SW480 (cell line): ENCODE data around the gene KLK1.

Source experiments
- DNase-seq: peaks from one replicate; pipeline ENCODE4 v3.0.0-alpha.2; 2016; ENCODE audit warnings: low spot score

The KLK1 gene

DNA sequence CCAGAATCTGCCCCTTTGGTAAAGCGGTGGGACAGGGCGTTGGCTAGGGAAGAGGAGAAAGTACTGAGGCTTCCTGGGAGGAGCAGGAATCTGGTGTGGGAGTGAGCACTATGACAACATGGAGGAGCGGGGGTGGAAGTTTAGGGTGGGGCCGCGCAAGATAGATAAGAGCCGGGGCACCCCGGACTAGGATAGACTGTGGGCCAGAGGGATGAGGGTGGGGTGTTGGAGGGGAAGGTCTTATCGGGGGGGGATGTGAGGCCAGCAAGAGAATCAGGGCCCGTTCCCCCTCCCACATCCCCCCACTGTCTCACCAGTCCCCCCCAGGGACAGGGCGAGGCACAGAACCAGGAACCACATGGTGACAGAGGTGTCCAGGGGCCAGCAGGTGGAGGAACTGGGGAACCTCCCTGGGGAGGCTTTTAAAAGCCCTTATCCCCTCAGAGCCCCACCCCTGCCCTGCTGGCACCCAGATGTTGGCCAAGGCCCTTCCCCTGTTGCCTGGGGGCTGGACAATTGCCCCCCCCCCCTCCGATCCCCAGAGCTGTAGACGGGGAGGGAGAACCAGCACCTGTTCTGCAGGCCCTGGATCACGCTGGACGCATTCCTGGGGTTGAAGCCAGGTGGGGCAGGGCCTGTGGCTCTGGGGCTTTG, at the start of gene KLK1:
TSS of gene KLK1 (minus strand) at position 399 of the 654 bp plus-strand sequence. CDS start at position 360, 39 bp downstream.
- DNase-seq = peak; percentile 91

DNA sequence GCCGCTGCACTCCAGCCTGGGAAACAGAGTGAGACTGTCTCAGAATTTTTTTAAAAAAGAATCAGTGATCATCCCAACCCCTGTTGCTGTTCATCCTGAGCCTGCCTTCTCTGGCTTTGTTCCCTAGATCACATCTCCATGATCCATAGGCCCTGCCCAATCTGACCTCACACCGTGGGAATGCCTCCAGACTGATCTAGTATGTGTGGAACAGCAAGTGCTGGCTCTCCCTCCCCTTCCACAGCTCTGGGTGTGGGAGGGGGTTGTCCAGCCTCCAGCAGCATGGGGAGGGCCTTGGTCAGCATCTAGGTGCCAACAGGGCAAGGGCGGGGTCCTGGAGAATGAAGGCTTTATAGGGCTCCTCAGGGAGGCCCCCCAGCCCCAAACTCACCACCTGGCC, 49.5 kb upstream of the KLK1 start, which contains the start of gene KLK2:
TSS of gene KLK2 (plus strand) at position 384 of the 400 bp plus-strand sequence. CDS start 35 bp downstream, outside the sequence.
- DNase-seq = no peak

DNA sequence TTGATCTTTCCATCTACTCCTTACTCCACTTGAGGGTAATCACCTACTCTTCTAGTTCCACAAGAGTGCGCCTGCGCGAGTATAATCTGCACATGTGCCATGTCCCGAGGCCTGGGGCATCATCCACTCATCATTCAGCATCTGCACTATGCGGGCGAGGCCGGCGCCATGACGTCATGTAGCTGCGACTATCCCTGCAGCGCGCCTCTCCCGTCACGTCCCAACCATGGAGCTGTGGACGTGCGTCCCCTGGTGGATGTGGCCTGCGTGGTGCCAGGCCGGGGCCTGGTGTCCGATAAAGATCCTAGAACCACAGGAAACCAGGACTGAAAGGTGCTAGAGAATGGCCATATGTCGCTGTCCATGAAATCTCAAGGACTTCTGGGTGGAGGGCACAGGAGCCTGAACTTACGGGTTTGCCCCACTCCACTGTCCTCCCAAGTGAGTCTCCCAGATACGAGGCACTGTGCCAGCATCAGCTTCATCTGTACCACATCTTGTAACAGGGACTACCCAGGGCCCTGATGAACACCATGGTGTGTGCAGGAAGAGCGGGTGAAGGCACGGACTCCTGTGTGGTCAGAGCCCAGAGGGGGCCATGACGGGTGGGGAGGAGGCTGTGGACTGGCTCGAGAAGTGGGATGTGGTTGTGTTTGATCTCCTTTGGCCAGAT, 47.0 kb upstream of the KLK1 start:
- DNase-seq = no peak

DNA sequence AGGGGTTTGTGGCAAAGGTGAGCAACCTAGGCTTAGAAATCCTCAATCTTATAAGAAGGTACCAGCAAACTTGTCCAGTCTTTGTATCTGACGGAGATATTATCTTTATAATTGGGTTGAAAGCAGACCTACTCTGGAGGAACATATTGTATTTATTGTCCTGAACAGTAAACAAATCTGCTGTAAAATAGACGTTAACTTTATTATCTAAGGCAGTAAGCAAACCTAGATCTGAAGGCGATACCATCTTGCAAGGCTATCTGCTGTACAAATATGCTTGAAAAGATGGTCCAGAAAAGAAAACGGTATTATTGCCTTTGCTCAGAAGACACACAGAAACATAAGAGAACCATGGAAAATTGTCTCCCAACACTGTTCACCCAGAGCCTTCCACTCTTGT, 45.9 kb upstream of the KLK1 start:
- no peak for DNase-seq

DNA sequence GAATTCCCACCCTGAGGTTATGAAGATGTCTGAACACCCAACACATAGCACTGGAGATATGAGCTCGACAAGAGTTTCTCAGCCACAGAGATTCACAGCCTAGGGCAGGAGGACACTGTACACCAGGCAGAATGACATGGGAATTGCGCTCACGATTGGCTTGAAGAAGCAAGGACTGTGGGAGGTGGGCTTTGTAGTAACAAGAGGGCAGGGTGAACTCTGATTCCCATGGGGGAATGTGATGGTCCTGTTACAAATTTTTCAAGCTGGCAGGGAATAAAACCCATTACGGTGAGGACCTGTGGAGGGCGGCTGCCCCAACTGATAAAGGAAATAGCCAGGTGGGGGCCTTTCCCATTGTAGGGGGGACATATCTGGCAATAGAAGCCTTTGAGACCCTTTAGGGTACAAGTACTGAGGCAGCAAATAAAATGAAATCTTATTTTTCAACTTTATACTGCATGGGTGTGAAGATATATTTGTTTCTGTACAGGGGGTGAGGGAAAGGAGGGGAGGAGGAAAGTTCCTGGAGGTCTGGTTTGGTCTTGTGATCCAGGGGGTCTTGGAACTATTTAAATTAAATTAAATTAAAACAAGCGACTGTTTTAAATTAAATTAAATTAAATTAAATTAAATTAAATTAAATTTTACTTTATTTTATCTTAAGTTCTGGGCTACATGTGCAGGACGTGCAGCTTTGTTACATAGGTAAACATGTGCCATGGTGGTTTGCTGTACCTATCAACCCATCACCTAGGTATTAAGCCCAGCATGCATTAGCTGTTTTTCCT, 38.1 kb upstream of the KLK1 start:
- DNase-seq = no peak

DNA sequence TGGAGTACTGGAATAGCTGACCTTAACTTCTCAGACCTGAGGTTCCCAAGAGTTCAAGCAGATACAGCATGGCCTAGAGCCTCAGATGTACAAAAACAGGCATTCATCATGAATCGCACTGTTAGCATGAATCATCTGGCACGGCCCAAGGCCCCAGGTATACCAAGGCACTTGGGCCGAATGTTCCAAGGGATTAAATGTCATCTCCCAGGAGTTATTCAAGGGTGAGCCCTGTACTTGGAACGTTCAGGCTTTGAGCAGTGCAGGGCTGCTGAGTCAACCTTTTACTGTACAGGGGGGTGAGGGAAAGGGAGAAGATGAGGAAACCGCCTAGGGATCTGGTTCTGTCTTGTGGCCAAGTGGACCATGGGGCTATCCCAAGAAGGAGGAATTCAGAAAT, 37.4 kb upstream of the KLK1 start:
- DNase-seq = no peak

DNA sequence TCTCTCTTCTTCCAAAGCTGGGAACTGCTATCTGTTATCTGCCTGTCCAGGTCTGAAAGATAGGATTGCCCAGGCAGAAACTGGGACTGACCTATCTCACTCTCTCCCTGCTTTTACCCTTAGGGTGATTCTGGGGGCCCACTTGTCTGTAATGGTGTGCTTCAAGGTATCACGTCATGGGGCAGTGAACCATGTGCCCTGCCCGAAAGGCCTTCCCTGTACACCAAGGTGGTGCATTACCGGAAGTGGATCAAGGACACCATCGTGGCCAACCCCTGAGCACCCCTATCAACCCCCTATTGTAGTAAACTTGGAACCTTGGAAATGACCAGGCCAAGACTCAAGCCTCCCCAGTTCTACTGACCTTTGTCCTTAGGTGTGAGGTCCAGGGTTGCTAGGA, 36.3 kb upstream of the KLK1 start:
- no peak for DNase-seq

DNA sequence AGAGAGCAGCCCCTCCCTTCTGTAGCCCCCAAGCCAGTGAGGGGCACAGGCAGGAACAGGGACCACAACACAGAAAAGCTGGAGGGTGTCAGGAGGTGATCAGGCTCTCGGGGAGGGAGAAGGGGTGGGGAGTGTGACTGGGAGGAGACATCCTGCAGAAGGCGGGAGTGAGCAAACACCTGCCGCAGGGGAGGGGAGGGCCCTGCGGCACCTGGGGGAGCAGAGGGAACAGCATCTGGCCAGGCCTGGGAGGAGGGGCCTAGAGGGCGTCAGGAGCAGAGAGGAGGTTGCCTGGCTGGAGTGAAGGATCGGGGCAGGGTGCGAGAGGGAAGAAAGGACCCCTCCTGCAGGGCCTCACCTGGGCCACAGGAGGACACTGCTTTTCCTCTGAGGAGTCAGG, 35.3 kb upstream of the KLK1 start:
- DNase-seq = peak; percentile 52

DNA sequence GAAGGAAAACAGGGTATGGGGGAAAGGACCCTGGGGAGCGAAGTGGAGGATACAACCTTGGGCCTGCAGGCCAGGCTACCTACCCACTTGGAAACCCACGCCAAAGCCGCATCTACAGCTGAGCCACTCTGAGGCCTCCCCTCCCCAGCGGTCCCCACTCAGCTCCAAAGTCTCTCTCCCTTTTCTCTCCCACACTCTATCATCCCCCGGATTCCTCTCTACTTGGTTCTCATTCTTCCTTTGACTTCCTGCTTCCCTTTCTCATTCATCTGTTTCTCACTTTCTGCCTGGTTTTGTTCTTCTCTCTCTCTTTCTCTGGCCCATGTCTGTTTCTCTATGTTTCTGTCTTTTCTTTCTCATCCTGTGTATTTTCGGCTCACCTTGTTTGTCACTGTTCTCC, 33.8 kb upstream of the KLK1 start:
- DNase-seq = no peak

DNA sequence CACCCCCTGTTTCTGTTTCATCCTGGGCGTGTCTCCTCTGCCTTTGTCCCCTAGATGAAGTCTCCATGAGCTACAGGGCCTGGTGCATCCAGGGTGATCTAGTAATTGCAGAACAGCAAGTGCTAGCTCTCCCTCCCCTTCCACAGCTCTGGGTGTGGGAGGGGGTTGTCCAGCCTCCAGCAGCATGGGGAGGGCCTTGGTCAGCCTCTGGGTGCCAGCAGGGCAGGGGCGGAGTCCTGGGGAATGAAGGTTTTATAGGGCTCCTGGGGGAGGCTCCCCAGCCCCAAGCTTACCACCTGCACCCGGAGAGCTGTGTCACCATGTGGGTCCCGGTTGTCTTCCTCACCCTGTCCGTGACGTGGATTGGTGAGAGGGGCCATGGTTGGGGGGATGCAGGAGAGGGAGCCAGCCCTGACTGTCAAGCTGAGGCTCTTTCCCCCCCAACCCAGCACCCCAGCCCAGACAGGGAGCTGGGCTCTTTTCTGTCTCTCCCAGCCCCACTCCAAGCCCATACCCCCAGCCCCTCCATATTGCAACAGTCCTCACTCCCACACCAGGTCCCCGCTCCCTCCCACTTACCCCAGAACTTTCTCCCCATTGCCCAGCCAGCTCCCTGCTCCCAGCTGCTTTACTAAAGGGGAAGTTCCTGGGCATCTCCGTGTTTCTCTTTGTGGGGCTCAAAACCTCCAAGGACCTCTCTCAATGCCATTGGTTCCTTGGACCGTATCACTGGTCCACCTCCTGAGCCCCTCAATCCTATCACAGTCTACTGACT, 31.2 kb upstream of the KLK1 start, which contains the start of gene KLK3:
TSS of gene KLK3 (plus strand) at position 280 of the 775 bp plus-strand sequence. CDS start at position 321, 41 bp downstream.
- no peak for DNase-seq

DNA sequence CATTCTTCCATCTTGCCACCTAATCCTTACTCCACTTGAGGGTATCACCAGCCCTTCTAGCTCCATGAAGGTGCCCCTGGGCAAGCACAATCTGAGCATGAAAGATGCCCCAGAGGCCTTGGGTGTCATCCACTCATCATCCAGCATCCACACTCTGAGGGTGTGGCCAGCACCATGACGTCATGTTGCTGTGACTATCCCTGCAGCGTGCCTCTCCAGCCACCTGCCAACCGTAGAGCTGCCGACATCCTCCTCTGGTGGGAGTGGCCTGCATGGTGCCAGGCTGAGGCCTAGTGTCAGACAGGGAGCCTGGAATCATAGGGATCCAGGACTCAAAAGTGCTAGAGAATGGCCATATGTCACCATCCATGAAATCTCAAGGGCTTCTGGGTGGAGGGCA, 28.0 kb upstream of the KLK1 start:
- no peak for DNase-seq

DNA sequence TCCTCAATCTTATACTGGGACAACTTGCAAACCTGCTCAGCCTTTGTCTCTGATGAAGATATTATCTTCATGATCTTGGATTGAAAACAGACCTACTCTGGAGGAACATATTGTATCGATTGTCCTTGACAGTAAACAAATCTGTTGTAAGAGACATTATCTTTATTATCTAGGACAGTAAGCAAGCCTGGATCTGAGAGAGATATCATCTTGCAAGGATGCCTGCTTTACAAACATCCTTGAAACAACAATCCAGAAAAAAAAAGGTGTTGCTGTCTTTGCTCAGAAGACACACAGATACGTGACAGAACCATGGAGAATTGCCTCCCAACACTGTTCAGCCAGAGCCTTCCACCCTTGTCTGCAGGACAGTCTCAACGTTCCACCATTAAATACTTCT, 27.2 kb upstream of the KLK1 start:
- DNase-seq = no peak

DNA sequence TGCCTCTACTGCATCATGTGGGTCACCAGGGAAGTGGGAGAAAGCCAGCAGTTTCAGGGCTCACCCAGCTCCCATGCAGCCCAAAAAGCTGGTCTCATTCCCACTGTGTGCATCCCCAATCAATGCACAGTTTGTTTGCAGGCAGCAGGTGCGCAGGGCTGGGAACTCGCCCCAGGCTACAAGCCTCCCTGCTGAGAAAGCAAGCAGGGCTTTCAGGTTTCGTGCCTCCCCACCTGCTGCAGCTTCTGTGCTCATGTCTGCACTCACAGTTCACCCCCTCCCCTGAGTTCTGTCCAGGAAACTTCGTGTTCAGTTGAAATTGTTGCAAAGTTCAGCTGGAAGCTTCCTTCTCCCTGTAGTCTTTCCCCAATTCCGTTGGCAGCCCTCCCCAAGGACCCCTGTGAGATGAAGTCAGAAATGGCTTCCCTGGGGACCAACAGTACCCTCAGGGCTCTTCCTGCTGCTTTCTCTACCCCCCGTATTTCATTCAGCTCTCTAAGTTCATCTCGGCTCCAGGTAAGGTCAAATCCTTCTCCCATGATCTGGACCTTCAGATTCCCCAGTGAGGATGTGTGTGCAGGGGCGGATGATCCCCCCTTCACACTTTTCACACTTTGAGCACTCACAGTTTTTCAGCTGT, 20.8 kb upstream of the KLK1 start:
- no peak for DNase-seq

DNA sequence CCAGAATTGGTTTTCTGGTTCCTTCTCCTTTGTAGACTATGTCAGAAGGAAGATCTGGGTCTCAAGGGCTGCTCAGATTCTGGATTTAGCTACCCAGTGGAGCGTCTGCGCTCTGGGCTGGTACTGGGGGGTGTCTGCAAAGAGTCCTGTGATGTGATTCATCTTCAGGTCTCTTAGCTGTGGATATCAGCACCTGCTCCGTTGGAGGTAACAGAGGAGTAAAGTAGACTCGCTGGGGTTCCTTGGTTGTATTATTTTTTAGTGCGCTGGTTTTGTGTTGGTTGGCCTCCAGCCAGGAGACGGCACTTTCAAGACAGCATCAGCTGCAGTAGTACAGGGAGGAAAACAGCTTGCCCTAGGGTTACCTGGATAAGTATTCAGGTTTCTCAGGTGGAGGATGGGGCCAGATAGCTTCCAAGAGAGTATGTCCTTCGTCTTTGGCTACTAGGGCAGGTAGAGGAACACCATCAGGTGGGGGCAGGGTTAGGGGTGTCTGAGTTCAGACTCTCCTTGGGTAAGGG, 20.2 kb upstream of the KLK1 start:
- DNase-seq = no peak

DNA sequence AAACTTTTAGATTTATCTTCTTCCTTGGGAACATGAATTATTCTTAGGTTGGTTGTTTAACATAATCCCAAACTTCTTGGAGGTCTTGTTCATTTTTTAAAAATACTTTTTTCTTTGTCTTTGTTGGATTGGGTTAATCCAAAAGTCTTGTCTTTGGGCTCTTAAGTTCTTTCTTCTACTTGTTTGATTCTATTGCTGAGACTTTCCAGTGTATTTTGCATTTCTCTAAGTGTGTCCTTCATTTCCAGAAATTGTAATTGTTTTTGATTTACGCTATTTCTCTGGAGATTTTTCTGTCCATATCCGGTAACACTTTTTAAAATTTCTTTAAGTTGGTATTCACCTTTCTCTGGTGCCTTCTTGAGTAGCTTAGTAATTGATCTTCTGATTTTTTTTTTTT, 19.6 kb upstream of the KLK1 start:
- DNase-seq = no peak

DNA sequence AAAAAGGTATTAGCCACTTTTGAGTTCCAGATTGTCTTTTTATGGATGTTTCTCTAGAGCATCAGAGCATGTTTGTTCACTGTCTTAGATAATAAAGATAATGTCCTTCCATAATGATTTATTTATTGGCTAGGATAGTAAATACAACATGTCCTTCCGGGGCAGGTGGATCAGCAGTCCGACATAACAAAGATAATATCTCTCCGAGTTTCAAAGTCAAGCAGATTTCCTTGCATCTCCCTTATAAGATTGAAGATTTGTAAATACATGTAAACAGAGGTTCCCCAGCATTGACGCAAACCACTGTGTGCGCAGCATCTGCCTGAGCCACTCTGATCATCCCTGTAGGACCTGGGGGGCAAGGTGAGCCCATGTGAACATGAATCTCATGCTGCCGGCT, 18.5 kb upstream of the KLK1 start:
- no peak for DNase-seq

DNA sequence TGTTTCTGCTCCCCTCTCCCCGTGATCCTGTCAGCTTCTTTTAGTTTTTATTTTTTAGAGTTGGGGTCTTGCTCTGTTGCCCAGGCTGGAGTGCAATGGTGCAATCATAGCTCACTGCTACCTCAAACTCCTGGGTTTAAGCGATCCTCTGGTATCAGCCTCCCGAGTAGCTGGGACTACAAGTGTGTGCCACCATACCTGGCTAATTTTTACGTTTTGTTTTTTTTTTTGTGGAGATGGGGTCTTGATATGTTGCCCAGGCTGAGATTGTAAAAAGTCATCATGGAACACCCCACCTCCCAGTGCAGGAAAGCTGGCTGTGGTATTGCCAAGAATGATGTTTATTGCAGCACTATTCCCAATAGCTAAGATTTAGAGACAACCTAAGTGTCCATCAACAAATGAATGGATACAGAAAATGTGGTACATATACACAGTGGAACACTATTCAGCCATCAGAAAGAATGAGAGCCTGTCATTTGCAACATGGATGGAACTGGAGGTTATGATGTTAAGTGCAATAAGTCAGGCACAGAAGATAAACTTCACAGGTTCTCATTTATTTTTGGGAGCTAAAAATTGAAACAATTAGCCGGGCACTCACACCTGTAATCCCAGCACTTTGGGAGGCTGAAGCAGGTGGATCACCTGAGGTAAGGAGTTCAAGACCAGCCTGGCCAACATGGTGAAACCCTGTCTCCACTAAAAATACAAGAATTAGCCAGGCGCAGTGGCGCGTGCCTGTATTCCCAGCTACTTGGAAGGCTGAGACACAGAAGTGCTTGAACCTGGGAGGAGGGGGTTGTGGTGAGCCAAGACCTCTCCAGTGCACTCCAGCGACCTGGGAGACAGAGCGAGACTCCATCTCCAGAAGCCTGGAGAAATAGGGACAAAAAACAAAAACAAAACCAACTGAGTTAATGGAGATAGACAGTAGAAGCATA, 16.4 kb upstream of the KLK1 start:
- DNase-seq = no peak

DNA sequence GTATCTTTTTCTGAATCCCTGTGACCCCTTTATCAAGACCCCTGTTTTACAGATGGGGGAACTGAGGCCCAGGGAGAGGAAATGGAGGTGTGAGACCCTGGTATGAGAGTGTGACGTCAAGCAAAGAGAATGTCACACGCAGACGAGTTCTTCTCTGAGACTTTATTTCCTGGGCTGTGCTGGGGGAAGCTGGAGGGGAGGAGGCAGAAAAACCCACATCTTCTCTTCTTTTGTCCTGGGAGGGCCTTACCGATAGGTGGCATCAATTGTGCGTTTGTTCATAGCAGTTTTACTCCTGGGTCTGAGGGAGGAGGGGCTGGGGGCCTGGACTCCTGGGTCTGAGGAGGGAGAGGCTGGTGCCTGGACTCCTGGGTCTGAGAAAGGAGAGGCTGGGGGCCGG, 14.7 kb upstream of the KLK1 start:
- no peak for DNase-seq

DNA sequence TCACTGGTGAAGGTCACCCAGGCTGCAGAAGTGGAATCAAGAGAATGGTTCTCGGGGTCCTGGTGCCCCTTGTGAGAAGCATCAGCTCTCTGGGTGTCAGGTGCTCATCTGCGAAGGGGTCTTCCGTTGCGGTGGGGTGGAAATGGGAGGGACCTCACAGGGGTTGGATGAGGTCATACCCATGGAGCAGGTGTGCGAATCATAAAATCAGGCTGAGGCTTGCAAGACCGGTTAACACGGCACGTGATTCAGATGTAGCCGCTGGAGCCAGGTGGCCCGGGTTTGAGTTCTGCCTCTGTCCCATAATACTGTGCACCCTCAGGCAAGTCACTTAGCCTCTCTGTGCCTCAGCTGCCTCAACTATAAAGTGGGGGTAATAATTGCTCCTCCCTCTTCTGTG, 13.7 kb upstream of the KLK1 start:
- DNase-seq = no peak

DNA sequence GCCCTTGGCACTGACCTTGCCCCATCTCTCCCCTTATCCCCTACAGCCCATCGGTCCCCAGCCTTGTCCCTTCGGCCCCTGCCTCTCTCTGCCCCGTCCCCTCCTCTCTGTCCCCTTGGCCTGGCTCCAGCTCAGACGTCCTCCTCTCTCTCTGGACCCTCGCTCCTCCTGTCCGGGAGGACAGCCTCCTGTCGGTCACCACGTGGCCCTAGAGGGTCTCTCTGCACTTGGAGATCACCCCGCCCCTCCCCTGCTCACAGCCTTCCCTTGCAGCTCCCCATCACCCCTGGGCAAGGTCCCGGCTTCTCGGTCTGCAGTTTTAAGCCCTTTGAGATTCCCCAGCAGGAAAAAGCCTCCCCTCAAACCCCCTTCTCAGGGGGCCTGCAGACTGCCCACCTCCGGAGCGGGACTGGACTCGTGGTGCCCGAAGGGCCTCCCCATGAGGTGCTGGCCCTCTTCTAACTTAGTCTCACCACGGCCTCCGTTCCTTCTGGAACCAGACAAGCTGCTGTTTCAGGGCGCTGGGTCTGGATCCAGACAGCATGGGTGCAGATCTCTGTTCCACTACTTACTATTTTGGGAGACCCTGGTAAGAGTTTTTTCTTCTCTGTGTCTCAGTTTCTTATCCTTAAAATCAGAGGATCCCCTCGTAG, 13.1 kb upstream of the KLK1 start:
- DNase-seq = no peak
